ENCODE measurements around the gene BUB3.
A peak's percentile ranks its signal among the peaks of the same experiment; 100 is the strongest.
"Not testable (repeated sequence)": the region's sequence is repeated elsewhere in the genome, so short reads cannot be mapped to it uniquely, and the experiment has no call there.

Gene BUB3

GRCh38 chr10:123154711-123155505 is 706 bp downstream of the BUB3 start:
- peak overlapping the region; percentile 38 for H3K27ac ChIP-seq (ENCODE audit: insufficient read depth, low read depth, low read length, poor library complexity, severe bottlenecking)

GRCh38 chr10:123156078-123156477 is 1.9 kb downstream of the BUB3 start:
- H3K36me3 ChIP-seq (ENCODE audit: control insufficient read depth, insufficient read depth, low read length): peaks cover 21% of the 10 kb centered on the region
- no peak overlapping the region for H3K4me3 ChIP-seq (ENCODE audit: insufficient read depth, low read depth, low read length)
- WGBS, 2 experiments: 86 to 96% methylated on average over 2 of the region's 2 CpGs

More at GRCh38 chr10:123154711-123155505, 706 bp downstream of the BUB3 start:
- 5 to 6% methylated on average over 49 of the region's 49 CpGs for WGBS, 2 experiments
- peaks cover 9% of the 10 kb centered on the region for H3K4me1 ChIP-seq (ENCODE audit: control insufficient read depth, insufficient read depth, low read length)
- H3K9me3 ChIP-seq (ENCODE audit: control insufficient read depth, low read length): no peaks in the 10 kb centered on the region
- peaks cover 38% of the 10 kb centered on the region for H3K27me3 ChIP-seq (ENCODE audit: control insufficient read depth, insufficient read depth, low read length, poor library complexity, severe bottlenecking)
- peaks cover 11% of the 10 kb centered on the region for H3K36me3 ChIP-seq (ENCODE audit: control insufficient read depth, insufficient read depth, low read length)
- H3K4me3 ChIP-seq (ENCODE audit: insufficient read depth, low read depth, low read length): peak overlapping the region; percentile 93

GRCh38 chr10:123157210-123157609 is 3.0 kb downstream of the BUB3 start:
- peaks cover 28% of the 10 kb centered on the region for H3K36me3 ChIP-seq (ENCODE audit: control insufficient read depth, insufficient read depth, low read length)
- peaks cover 15% of the 10 kb centered on the region for H3K27me3 ChIP-seq (ENCODE audit: control insufficient read depth, insufficient read depth, low read length, poor library complexity, severe bottlenecking)
- H3K27ac ChIP-seq (ENCODE audit: insufficient read depth, low read depth, low read length, poor library complexity, severe bottlenecking): no peak overlapping the region
- 95 to 99% methylated on average over 3 of the region's 3 CpGs for WGBS, 2 experiments
- H3K4me1 ChIP-seq (ENCODE audit: control insufficient read depth, insufficient read depth, low read length): peaks cover 6% of the 10 kb centered on the region
- H3K4me3 ChIP-seq (ENCODE audit: insufficient read depth, low read depth, low read length): no peak overlapping the region
- H3K9me3 ChIP-seq (ENCODE audit: control insufficient read depth, low read length): no peaks in the 10 kb centered on the region

More at GRCh38 chr10:123156078-123156477, 1.9 kb downstream of the BUB3 start:
- H3K9me3 ChIP-seq (ENCODE audit: control insufficient read depth, low read length): no peaks in the 10 kb centered on the region
- peaks cover 27% of the 10 kb centered on the region for H3K27me3 ChIP-seq (ENCODE audit: control insufficient read depth, insufficient read depth, low read length, poor library complexity, severe bottlenecking)
- H3K4me1 ChIP-seq (ENCODE audit: control insufficient read depth, insufficient read depth, low read length): peaks cover 9% of the 10 kb centered on the region
- H3K27ac ChIP-seq (ENCODE audit: insufficient read depth, low read depth, low read length, poor library complexity, severe bottlenecking): no peak overlapping the region

GRCh38 chr10:123158682-123159081 is 4.5 kb downstream of the BUB3 start:
- H3K36me3 ChIP-seq (ENCODE audit: control insufficient read depth, insufficient read depth, low read length): peaks cover 41% of the 10 kb centered on the region
- WGBS, 2 experiments: no CpG with 5 or more reads among the region's 1 CpG

GRCh38 chr10:123160311-123160980 is 6.2 kb downstream of the BUB3 start:
- Histone ChIP-seq H3K27ac (ENCODE audit: insufficient read depth, low read depth, low read length, poor library complexity, severe bottlenecking) (no peak overlapping the region), H3K4me1 (ENCODE audit: control insufficient read depth, insufficient read depth, low read length) (peaks cover 2% of the 10 kb centered on the region), H3K27me3 (ENCODE audit: control insufficient read depth, insufficient read depth, low read length, poor library complexity, severe bottlenecking) (no peaks in the 10 kb centered on the region), H3K9me3 (ENCODE audit: control insufficient read depth, low read length) (no peaks in the 10 kb centered on the region), H3K36me3 (ENCODE audit: control insufficient read depth, insufficient read depth, low read length) (peaks cover 42% of the 10 kb centered on the region), H3K4me3 (ENCODE audit: insufficient read depth, low read depth, low read length) (no peak overlapping the region)
- WGBS, 2 experiments: 95 to 98% methylated on average over 11 of the region's 11 CpGs

More at GRCh38 chr10:123158682-123159081, 4.5 kb downstream of the BUB3 start:
- Histone ChIP-seq H3K27me3 (ENCODE audit: control insufficient read depth, insufficient read depth, low read length, poor library complexity, severe bottlenecking) (peaks cover under 1% of the 10 kb centered on the region), H3K9me3 (ENCODE audit: control insufficient read depth, low read length) (no peaks in the 10 kb centered on the region), H3K27ac (ENCODE audit: insufficient read depth, low read depth, low read length, poor library complexity, severe bottlenecking) (no peak overlapping the region), H3K4me3 (ENCODE audit: insufficient read depth, low read depth, low read length) (no peak overlapping the region), H3K4me1 (ENCODE audit: control insufficient read depth, insufficient read depth, low read length) (peaks cover 6% of the 10 kb centered on the region)

- Histone ChIP-seq H3K9me3 (ENCODE audit: control insufficient read depth, low read length) (no peaks in the 10 kb centered on the region), H3K36me3 (ENCODE audit: control insufficient read depth, insufficient read depth, low read length) (peaks cover 34% of the 10 kb centered on the region), H3K27ac (ENCODE audit: insufficient read depth, low read depth, low read length, poor library complexity, severe bottlenecking) (no peak overlapping the region), H3K4me1 (ENCODE audit: control insufficient read depth, insufficient read depth, low read length) (no peaks in the 10 kb centered on the region), H3K27me3 (ENCODE audit: control insufficient read depth, insufficient read depth, low read length, poor library complexity, severe bottlenecking) (no peaks in the 10 kb centered on the region), H3K4me3 (ENCODE audit: insufficient read depth, low read depth, low read length) (no peak overlapping the region)
- 93 to 100% methylated on average over 1 to 2 of the region's 2 CpGs for WGBS, 2 experiments
Observed at GRCh38 chr10:123164319-123164718, 10.1 kb downstream of the BUB3 start.

GRCh38 chr10:123165445-123166072 is 11.4 kb downstream of the BUB3 start:
- Histone ChIP-seq H3K4me1 (ENCODE audit: control insufficient read depth, insufficient read depth, low read length) (no peaks in the 10 kb centered on the region), H3K27me3 (ENCODE audit: control insufficient read depth, insufficient read depth, low read length, poor library complexity, severe bottlenecking) (no peaks in the 10 kb centered on the region), H3K36me3 (ENCODE audit: control insufficient read depth, insufficient read depth, low read length) (peaks cover 29% of the 10 kb centered on the region), H3K4me3 (ENCODE audit: insufficient read depth, low read depth, low read length) (no peak overlapping the region), H3K9me3 (ENCODE audit: control insufficient read depth, low read length) (no peaks in the 10 kb centered on the region), H3K27ac (ENCODE audit: insufficient read depth, low read depth, low read length, poor library complexity, severe bottlenecking) (no peak overlapping the region)
- 85 to 90% methylated on average over 4 of the region's 4 CpGs for WGBS, 2 experiments

GRCh38 chr10:123166618-123167017 is 12.4 kb downstream of the BUB3 start:
- Histone ChIP-seq H3K9me3 (ENCODE audit: control insufficient read depth, low read length) (no peaks in the 10 kb centered on the region), H3K36me3 (ENCODE audit: control insufficient read depth, insufficient read depth, low read length) (peaks cover 23% of the 10 kb centered on the region), H3K27me3 (ENCODE audit: control insufficient read depth, insufficient read depth, low read length, poor library complexity, severe bottlenecking) (no peaks in the 10 kb centered on the region), H3K4me1 (ENCODE audit: control insufficient read depth, insufficient read depth, low read length) (no peaks in the 10 kb centered on the region), H3K27ac (ENCODE audit: insufficient read depth, low read depth, low read length, poor library complexity, severe bottlenecking) (no peak overlapping the region), H3K4me3 (ENCODE audit: insufficient read depth, low read depth, low read length) (no peak overlapping the region)
- WGBS, 2 experiments: 95 to 97% methylated on average over 2 of the region's 2 CpGs

GRCh38 chr10:123170961-123171360 is 16.8 kb downstream of the BUB3 start:
- WGBS, 2 experiments: 95 to 96% methylated on average over 4 of the region's 4 CpGs
- H3K36me3 ChIP-seq (ENCODE audit: control insufficient read depth, insufficient read depth, low read length): no peaks in the 10 kb centered on the region

GRCh38 chr10:123171616-123172015 is 17.4 kb downstream of the BUB3 start:
- WGBS, 2 experiments: 93 to 94% methylated on average over 9 to 10 of the region's 10 CpGs
- H3K4me3 ChIP-seq (ENCODE audit: insufficient read depth, low read depth, low read length); H3K9me3 ChIP-seq (ENCODE audit: control insufficient read depth, low read length); H3K27me3 ChIP-seq (ENCODE audit: control insufficient read depth, insufficient read depth, low read length, poor library complexity, severe bottlenecking); H3K27ac ChIP-seq (ENCODE audit: insufficient read depth, low read depth, low read length, poor library complexity, severe bottlenecking); H3K4me1 ChIP-seq (ENCODE audit: control insufficient read depth, insufficient read depth, low read length); H3K36me3 ChIP-seq (ENCODE audit: control insufficient read depth, insufficient read depth, low read length): not testable (repeated sequence)

More at GRCh38 chr10:123170961-123171360, 16.8 kb downstream of the BUB3 start:
- no peak overlapping the region for H3K4me3 ChIP-seq (ENCODE audit: insufficient read depth, low read depth, low read length)
- H3K9me3 ChIP-seq (ENCODE audit: control insufficient read depth, low read length): no peaks in the 10 kb centered on the region
- no peaks in the 10 kb centered on the region for H3K4me1 ChIP-seq (ENCODE audit: control insufficient read depth, insufficient read depth, low read length)
- no peak overlapping the region for H3K27ac ChIP-seq (ENCODE audit: insufficient read depth, low read depth, low read length, poor library complexity, severe bottlenecking)
- H3K27me3 ChIP-seq (ENCODE audit: control insufficient read depth, insufficient read depth, low read length, poor library complexity, severe bottlenecking): no peaks in the 10 kb centered on the region
